Coronary artery (tissue), 2 donors: ENCODE data around the gene FAM133A.

ENCODE experiments used
- DNase-seq: peaks from one replicate; pipeline ENCODE4 v3.0.0-alpha.2; 2017; ENCODE audit warnings: low spot score
- H3K27ac ChIP-seq, 2 donors: fragments of 200-600 bp; sonication (generic); one replicate each; pipeline ENCODE4 v1.5.1; 2016 to 2019
- H3K4me3 ChIP-seq: fragments of 200-600 bp; sonication (generic); 2 replicates; pipeline ENCODE4 v1.5.1; 2016; ENCODE audit warnings: mild to moderate bottlenecking, moderate library complexity
- CTCF ChIP-seq: fragments of 200-600 bp; sonication (generic); IDR thresholded peaks from one replicate; pipeline ENCODE4 v1.5.1; 2019; ENCODE audit warnings: antibody characterized with exemption

Gene FAM133A

GRCh38 chrX:93711076-93711475 lies 37.1 kb downstream of the FAM133A start:
- H3K27ac ChIP-seq: no peak overlapping the region
- DNase-seq: no peak
- no peak for TF ChIP-seq CTCF
- H3K4me3 ChIP-seq: no peak overlapping the region

- no peak for DNase-seq
- Histone ChIP-seq H3K4me3 (no peak overlapping the region), H3K27ac (no peak overlapping the region)
- TF ChIP-seq CTCF: no peak
Measured at GRCh38 chrX:93741811-93742210, 67.8 kb downstream of the FAM133A start.

GRCh38 chrX:93760163-93760562 lies 86.2 kb downstream of the FAM133A start:
- no peak overlapping the region for H3K4me3 ChIP-seq
- TF ChIP-seq CTCF: no peak
- no peak for DNase-seq
- no peak overlapping the region for H3K27ac ChIP-seq
